ENCODE measurements around the gene ABR. TPM values are rescaled to one million over a fixed set of nuclear protein-coding genes. Genes with fewer than 3 reads are reported as not detected.

ABR gene
- total RNA-seq, 1 donor from 2014 or later: 92.7 TPM

- no peak overlapping the region for H3K27ac Mint-ChIP-seq
- H3K27ac ChIP-seq: no peak overlapping the region
These were observed 6.1 kb downstream of the ABR start for GRCh38 chr17:1173432-1174262.

DNA sequence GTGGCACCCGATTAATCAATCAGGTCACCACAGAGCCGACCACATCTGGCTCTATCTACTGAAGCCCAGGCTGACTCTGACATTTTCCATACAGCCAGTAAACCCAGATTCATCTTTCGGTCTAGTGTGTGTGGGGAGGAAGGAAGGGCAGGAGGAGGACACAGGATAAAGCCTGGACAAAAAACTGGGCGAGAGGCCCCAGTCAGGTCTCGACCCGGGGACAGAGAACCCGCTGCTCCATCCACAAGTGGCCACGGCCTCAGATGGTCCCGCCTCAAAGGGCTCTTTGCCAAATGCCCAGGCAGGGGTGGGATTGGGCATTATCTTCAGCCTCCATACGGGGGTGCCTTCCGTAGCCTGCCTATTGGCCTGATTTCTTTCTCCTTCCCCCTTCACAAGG is 7.8 kb downstream of the ABR start:
- Mint-ChIP-seq H3K27me3 (ENCODE audit: insufficient read depth, low read depth) (peaks cover 16% of the 10 kb centered on the region), H3K36me3 (peaks cover 7% of the 10 kb centered on the region), H3K4me1 (peaks cover 50% of the 10 kb centered on the region), H3K4me3 (no peak overlapping the region), H3K9me3 (no peaks in the 10 kb centered on the region), H3K27ac (no peak overlapping the region)
- Histone ChIP-seq H3K9me3 (ENCODE audit: low read depth) (no peaks in the 10 kb centered on the region), H3K36me3 (no peaks in the 10 kb centered on the region), H3K4me3 (no peak overlapping the region), H3K9ac (no peak overlapping the region), H3F3A (ENCODE audit: low read depth) (no peaks in the 10 kb centered on the region), H4K20me1 (ENCODE audit: low read depth) (peaks cover 62% of the 10 kb centered on the region), H3K27me3 (no peaks in the 10 kb centered on the region), H3K4me1 (peaks cover 9% of the 10 kb centered on the region), H3K27ac (no peak overlapping the region), H3K4me2 (no peak overlapping the region), H3K79me2 (ENCODE audit: low read depth) (no peaks in the 10 kb centered on the region), H2AFZ (replicated peaks) (no peak overlapping the region)
- TF ChIP-seq EZH2phosphoT487 (IDR thresholded peaks at IDR 0.05) (no peak), CTCF (IDR thresholded peaks at IDR 0.05) (no peak), EZH2 (IDR thresholded peaks at IDR 0.05) (no peak)
- DNase-seq (ENCODE audit: low spot score): no peak

More at GRCh38 chr17:1173432-1174262, 6.1 kb downstream of the ABR start:
- H3K4me3 Mint-ChIP-seq: peak overlapping the region; percentile 35
- TF ChIP-seq CTCF (IDR thresholded peaks at IDR 0.05) (no peak), EZH2 (IDR thresholded peaks at IDR 0.05) (no peak), EZH2phosphoT487 (IDR thresholded peaks at IDR 0.05) (no peak)
- H3K9ac ChIP-seq: no peak overlapping the region
- no peaks in the 10 kb centered on the region for H3K9me3 ChIP-seq (ENCODE audit: low read depth)
- no peaks in the 10 kb centered on the region for H3K36me3 ChIP-seq
- H3K4me1 Mint-ChIP-seq: peaks cover 51% of the 10 kb centered on the region
- no peak overlapping the region for H3K4me3 ChIP-seq
- peaks cover 13% of the 10 kb centered on the region for H3K27me3 Mint-ChIP-seq (ENCODE audit: insufficient read depth, low read depth)
- no peak overlapping the region for H2AFZ ChIP-seq (replicated peaks)
- peaks cover 5% of the 10 kb centered on the region for H3K27me3 ChIP-seq
- peaks cover 8% of the 10 kb centered on the region for H3K79me2 ChIP-seq (ENCODE audit: low read depth)
- peaks cover 74% of the 10 kb centered on the region for H4K20me1 ChIP-seq (ENCODE audit: low read depth)
- H3K36me3 Mint-ChIP-seq: peaks cover 7% of the 10 kb centered on the region
- no peaks in the 10 kb centered on the region for H3K9me3 Mint-ChIP-seq
- no peak for DNase-seq (ENCODE audit: low spot score)
- no peak overlapping the region for H3K4me2 ChIP-seq
- peaks cover 13% of the 10 kb centered on the region for H3K4me1 ChIP-seq
- H3F3A ChIP-seq (ENCODE audit: low read depth): no peaks in the 10 kb centered on the region

GRCh38 chr17:1170739-1171138 is 9.0 kb downstream of the ABR start:
- H3K36me3 Mint-ChIP-seq: peaks cover 5% of the 10 kb centered on the region
- peaks cover 14% of the 10 kb centered on the region for H3K27me3 Mint-ChIP-seq (ENCODE audit: insufficient read depth, low read depth)
- H4K20me1 ChIP-seq (ENCODE audit: low read depth): peaks cover 51% of the 10 kb centered on the region

More at GRCh38 chr17:1170739-1171138, 9.0 kb downstream of the ABR start:
- H3K9me3 ChIP-seq (ENCODE audit: low read depth): no peaks in the 10 kb centered on the region
- H3K4me2 ChIP-seq: no peak overlapping the region
- H3K27ac Mint-ChIP-seq: peak overlapping the region; percentile 57
- TF ChIP-seq EZH2 (IDR thresholded peaks at IDR 0.05) (no peak), EZH2phosphoT487 (IDR thresholded peaks at IDR 0.05) (no peak), CTCF (IDR thresholded peaks at IDR 0.05) (peak; percentile 53)
- no peak overlapping the region for H2AFZ ChIP-seq (replicated peaks)
- H3K27me3 ChIP-seq: no peaks in the 10 kb centered on the region
- H3F3A ChIP-seq (ENCODE audit: low read depth): no peaks in the 10 kb centered on the region
- H3K27ac ChIP-seq: no peak overlapping the region
- peaks cover 52% of the 10 kb centered on the region for H3K4me1 Mint-ChIP-seq
- H3K79me2 ChIP-seq (ENCODE audit: low read depth): no peaks in the 10 kb centered on the region
- H3K9me3 Mint-ChIP-seq: no peaks in the 10 kb centered on the region
- no peak for DNase-seq (ENCODE audit: low spot score)
- no peak overlapping the region for H3K4me3 ChIP-seq
- peaks cover 9% of the 10 kb centered on the region for H3K4me1 ChIP-seq
- no peaks in the 10 kb centered on the region for H3K36me3 ChIP-seq
- H3K9ac ChIP-seq: no peak overlapping the region
- H3K4me3 Mint-ChIP-seq: no peak overlapping the region
